ENCODE results near the gene SLC25A26.

Gene SLC25A26

DNA sequence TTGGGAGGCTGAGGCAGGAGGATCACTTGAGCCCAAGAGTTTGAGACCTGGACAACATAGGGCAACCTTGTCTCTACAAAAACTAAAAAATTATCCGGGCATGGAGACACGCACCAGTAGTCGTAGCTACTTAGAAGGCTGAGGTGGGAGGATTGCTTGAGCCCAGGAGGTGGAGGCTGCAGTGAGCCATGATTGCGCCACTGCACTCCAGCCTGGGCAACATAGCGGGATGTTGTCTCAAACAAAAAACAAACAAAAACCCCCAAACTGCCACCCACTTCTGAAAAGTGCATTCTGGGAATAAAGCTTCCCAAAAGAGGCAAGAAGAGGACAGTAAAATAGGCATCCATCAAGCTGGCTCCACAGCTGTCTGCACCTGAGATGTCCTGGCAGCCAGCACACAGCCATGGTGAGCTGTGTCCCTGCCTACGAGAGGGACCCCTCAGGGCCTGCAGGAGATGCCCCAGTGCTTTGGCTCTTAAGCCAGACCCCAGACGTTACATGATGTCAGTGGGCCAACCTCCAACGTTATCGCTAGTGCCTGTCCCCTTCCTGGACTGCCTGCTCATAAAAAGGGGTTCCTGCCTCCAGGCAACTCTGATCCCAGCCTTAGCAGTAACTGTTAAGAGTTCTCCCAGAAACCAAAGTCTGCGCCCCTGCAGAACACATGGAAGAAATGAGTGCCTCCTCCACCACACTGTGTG lies 178.9 kb downstream of the SLC25A26 start:
- no peak for DNase-seq

DNA sequence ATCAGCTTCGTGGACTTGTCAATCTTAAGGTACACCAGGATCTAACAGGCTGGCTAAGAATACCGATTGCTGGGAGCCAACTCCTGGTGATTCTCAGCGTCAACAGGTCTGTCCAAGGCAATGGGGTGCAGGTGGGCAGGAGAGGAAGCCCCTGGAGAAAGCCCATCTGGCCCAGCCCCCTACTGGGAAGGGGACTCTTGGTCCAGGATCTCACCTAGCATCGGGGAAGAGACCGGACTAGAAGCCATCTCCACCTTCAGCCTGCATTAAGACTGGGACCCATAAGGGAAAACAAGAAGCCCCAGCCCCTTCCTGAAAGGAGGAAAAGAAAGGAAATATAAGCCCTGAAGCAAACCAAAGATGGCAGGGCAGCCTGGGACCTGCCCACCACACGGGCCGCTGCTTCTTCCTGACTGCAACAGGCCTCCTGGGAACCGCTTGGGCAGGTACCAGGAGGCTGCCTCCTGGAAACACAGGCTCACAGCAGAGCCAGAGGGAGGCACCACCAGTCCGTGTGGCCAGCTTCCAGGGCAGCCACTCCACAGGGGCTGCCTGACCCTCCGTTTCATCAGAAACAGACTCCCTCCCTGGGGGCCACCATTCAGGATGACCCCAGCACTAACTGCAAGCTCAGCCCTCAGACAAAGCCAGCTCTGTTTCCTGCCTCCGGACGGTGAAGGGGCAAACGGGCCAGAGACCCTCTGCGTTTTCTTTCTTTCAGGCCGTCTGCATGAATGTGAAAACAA lies 179.8 kb downstream of the SLC25A26 start:
- DNase-seq: no peak

DNA sequence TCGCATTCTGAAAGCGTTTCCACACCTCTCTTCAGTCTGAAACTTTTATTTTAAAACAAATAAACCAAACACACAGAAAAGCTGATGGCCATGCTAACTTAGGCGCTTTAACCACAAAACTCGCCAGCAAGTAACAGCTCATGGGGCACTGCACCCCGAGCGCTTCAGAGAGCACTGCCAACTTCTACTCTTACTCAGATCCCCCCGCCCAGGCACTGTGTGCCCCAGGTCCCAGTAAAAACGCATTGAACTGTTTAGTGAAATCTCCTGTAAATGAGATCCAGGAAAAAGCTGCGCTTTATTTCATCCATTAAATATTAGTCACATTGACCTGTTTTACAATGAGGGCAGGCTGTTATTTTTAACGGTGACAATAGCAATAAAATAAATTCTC lies 180.4 kb downstream of the SLC25A26 start:
- DNase-seq: no peak

DNA sequence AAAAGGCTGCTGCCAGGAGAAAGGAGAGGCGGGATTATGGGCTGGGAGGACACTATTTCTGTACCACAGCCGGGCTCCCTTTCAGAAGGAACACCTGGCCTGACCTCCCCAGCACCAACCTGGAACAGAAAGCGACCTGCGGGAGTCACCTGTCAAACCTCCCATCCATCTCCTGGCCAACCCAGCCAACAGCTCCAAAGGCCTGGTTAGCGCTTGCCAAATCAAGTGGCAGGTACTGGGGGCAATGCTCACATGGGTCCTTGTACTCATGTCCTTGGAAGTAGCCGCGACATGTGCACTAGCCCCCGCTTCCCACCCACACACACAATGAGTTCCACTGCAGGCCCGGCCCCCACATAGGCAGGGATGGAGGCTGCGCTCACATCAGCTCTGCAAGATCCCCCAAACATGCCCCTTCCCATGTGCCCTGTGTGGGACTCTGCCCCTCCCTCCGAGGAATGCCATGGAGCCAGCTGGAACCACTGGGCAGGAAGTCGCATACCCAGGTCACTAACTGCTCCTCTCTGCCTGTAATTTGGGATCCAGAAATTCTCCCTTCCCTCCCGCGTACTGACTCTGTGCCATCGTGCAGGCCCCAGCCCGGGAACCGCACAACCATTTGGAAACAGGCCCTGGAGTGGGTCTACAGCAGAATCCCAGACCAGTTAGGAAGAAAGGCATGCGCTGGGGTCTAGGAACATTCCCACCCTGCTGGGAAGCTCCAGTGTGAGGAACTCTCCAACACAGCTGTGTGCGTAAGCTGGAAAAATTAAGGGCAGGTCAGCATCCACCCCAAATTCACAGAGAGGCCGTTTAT lies 181.1 kb downstream of the SLC25A26 start:
- no peak for DNase-seq

DNA sequence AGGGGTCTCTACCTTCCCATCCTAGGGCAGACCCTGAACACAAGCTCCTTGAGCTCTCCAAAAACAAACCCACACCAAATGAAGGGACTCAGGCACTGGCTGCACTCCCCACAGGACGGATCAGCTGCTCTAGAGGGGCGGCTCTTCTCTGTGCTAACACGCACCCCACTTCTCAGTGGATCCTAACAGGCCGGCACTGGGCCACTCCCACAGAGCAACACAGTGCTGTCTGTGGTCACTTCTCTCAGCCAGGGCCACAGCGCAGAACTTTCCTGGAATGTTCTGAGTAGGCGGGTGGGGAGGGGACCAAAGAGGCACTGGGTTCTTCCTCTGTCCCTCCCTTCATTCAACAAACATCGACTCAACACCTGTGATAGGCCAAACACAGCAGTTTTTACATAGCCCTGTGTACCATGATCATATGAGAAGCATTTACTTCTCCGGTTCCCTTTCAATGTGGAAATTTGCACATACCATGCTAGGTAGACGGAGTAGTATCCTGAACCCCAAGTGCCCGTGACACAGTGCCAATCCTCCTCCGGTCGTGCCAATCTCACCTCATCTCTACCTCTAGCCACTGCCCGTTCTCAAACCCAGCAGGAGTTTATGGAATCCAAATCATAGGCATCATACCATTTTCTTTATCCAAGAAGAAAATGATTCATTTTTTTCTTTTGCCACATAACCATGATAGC lies 181.9 kb downstream of the SLC25A26 start:
- no peak for DNase-seq

DNA sequence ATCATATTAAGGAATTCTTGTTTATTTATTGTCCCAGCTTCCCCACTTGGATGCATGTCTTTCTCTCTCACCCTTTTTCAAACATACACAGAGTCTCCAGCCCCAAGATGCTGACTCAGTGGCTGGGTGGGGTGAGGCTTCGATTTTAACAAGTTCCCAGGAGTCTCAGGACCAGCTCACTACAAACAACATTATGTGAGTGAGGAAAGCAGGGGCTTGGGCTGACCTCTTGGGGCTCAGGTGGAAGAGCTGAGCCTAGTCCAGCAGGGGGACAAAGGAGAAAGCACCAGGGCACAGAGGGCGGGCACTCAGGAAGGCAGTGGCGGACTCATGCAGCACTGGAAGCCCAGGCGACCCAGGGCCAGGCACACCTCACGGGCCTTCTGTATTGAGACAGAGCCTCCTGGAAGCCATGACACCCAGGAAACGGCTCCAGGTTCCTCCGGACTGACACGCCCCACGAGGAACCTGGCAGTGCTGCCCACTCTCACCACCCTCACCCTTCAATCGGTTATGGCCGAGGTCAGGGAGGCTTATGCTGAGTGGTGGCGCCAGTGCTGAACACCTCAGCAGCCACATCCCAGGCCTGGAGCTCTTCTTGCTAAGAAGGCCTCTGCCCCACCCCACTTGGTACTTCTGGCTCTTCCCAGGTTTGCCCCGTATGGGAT lies 182.7 kb downstream of the SLC25A26 start:
- DNase-seq: no peak

DNA sequence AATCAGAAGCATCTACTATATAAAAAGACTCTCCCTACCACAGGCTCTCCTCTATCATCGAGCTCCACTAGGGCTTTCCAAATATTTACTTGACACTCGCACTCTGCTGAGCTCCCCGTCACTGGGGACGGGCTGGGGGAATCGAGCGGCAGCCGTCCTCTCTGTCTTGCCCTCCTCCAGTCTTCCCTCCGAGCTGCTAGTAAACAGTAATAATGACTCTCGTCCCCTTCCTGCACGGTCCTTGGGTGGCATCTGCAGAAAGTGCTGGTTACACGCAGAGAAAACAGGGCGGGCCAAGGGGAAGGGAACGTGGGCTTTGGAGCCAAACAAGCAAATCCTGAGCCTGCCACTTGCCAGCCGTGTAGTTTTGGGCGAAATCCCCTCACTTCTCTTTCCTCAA lies 183.4 kb downstream of the SLC25A26 start:
- DNase-seq: no peak

DNA sequence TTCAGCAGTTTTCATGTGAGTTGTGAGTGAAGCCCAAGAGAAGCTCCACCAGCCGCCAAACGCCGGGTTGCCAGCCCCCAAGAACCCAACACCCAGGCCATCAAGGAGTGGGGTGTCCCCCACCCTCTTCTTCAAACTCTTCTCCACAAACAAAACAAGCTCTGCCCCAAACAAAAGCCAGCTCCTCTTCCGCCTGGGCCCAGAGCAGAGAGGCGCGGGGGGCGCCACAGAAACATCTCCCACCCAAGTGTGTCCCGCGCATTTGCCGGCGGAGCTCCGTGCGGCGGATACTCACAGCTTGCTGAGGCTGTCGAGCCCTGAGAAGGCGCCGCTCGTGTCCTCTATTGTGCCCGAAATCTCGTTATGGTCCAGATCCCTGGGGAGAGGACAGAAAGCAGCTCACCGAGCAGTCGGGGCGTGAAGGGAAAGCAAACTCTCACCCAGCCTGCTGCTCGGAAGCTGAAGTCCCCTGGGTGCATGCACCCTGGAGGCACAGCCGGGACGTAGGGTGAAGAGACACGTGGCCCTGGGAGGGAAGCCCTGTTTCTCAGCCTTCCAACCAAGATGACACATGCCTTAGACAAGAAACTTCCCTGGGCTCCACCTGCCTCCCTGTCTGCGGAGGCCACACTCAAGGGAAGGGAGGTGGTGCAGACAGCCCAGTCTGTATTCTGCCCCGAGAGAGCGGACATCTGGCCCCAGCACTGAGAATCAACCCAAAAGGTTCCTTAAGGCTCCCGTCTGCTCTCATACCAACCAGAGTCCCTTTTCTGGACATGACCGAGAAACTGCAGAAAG lies 184.3 kb downstream of the SLC25A26 start:
- DNase-seq: no peak

DNA sequence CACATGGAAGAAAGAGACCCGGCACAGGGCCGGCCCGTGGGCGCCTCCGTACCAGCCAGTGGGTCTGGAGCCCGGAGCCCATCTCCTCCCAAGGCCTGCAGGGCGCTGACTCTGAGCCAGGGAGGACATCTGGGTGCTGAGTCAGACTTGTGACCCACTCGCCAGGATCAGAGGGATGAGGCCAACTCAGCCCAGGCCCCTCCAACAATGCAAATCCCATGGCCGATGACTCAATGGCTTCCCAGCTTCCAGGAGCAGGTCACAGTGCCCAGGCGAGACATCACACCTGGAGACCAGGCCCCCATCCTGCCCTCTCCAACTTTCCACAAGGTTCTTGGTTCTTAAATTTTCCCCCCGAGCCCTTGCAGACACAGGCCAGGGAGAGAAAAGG lies 184.9 kb downstream of the SLC25A26 start:
- DNase-seq: no peak

DNA sequence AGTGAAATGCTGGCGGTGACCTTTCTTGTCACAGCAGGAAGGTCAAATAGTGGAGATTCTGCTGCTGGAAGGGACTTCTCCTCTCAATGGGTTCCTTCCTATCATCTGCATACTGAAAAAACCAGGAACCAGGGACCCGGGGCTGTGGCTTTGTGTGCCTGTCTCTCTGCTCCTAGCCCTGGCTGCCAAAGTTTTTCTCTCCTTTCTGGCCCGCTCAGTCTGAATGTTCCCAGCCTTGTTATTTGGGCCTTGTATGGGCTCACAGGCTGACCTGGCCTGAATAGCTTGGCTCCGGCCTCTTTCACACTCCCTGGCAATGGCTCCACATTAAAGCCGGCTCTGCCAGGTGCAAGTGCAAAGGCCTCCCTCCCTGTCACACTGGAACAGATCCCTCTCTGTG lies 185.4 kb downstream of the SLC25A26 start:
- no peak for DNase-seq

DNA sequence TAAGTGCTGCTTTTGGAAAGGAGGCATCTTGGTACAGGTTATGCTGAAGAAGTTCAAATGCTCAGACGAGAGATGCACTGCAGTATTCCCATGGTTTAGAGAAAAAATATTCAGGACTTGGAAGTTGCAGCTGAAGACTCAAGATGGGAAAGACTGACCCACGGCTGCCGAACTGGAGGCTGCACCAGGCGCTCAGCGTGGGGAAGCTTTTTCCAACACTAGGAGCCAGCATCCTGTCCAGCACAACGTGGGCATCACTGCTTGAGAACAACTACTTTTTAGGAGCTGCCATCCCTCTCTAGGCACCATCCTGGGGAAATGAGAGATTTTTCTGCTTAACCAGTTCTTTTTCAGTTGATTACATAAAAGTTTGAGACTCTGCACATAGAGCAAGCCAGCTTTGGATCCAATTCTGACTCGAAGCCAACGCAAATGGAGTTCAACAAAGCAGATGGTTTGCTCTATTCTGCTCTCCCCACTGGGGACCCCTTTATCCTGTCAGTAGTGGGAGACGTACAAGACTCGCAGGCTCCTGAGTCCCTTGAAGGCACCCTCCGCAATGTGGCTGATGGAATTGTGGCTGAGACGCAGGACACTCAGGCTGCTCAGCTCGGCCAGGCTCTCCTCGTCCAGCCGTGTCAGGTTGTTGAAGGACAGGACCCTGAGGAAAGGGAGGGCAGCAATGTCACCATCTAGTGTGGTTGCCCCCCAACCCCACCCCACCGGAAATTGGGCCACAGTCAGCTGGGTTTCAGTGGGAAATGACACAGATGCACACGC lies 186.2 kb downstream of the SLC25A26 start:
- no peak for DNase-seq

DNA sequence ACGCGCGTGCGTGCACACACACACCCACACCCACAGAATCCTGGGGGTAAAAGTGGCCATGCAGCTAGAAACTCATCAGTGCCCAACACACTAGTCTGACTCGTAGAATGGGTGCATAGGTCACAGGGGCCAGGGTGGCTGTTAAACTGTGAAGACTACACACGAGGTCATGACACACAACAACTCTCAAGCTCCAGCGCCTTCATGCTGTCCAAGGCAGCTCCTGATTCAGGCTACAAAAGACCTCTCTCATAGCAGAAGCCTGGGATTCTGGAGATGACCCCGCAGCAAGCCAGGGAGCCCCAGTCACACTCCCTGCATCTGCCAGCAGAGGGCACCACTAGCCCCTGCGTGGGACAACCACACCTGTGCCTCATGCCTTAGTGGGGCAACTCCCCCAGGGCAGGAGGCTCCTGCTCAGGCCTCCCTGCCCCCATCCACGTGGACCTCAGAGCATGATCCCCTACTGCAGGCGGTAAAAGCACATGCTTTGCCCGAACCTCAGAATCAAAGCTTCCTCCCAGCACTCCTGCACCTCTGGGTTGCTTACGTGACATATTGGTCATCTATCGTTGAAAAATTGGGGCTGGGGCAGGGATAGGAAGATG lies 186.9 kb downstream of the SLC25A26 start:
- DNase-seq: peak; percentile 44

DNA sequence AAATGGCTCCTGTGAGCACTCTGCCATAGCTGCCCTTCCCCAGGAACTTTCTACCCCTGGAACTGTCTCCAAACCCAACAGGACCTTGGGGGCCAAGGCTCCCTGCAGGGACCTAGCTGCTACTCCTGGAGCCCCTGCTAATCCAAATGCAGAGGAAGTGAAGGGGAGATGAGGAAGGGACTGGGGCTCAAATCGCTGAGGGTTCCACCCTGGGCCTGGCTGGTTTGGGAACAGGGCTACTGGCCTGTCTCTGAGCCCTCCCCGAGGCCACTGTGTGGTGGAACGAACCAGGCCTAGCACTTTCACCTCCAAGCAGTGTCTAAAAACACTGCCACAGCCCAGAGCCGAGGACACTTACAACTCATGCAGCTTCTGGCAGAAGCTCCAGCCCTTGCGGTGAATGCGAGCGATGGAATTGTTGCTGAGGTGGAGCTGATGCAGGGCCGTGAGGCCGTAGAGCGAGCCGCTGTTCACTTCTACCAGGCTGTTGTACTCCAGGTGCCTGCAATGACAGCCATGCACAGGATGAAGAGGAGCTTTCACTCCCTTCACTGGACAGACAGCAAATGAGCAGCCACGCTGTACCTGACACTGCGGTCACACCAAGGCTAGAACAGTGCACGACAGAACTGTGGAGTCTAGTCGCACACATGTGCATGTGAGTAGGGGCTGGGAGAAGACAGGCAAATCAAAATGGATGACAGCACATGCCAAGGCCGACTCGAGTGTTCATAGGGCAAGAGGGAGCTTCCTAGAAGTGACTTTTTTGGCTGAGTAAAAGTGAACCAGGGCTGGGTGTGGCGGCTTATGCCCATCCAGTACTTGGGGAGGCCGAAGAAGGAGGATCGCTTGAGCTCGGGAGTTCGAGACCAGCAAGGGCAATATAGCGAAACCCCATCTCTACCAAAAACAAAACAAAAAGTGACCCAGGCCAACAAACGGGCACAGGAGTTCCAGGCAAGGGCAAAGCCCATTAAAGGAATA lies 189.3 kb downstream of the SLC25A26 start:
- no peak for DNase-seq

DNA sequence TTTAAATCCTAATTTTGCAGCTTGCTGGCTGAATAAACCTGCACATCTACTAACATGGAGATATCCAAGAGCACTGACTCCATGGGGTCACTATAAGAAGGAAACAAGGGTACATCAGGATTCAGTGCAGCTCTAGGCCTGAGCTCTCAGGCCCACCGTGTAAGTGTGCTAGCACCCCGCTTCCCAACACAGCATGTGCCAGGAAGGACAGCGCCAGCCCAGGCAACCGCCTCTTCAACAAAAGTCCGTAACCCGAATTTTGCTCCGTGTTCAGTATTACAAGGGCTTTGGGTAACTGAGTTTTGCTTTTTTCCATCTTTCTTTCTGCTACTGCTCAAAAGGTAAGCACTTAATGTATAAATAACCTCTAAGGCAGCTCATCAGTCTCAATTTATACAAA lies 190.2 kb downstream of the SLC25A26 start:
- no peak for DNase-seq

DNA sequence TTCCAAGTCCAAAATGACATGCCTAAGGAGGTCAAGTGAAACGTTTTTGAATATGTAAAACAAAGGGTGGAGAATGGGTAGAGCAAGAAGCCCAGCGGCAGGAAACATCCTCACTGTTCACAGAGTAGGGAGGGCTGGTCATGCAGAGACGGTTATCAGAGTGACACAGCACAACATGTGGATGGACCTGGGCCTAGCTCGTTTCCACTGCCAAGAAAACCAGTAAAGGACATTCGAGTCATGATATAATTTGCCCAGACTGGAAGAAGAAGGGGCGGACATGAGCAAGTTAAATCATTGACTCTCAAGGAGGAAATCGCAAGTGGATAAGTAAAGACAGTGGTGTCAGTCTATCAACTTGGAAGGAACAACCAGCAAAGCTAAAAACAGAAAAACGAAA lies 190.7 kb downstream of the SLC25A26 start:
- no peak for DNase-seq

DNA sequence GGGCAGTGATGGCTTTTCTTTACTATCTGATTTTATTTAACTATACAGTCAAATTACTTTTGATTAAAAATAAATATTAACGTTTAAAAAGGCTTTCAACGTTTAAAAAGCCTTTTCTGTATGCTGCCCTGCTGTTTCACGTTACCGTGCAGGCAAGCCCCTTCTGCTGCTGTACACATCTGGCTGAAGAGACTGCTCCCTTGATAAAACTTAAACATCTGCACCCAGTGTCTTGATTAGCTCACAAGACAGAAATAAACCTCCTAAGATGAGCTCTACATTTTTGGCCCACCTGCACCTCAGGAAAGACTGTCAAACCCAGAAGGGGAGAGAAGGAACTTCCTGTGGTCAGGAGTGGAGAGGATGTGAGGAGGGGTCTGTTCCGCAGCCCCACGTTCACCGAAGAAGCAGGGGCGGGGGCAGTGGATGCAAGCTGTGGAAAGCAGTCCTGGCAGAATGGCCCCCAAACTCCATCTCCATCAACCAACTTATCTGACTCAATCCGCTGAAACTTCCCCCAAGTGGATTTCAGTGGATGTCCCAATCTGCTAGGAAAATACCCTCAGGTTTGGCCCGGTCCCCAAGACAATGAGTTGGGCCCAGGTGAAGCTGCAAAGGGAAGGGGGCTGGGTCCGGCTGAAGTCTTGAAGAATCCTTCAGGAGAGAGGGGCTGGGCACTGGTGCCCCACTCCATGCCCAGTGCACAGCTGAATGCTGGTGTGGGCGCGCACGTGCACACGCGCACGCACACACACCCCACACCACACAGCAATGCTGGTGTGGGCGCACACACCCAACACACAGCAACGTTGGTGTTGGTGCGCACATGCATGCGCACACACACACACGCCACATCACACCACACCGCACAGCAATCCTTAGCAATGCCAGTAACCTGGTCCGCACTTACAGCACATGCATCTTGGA lies 191.4 kb downstream of the SLC25A26 start:
- no peak for DNase-seq

DNA sequence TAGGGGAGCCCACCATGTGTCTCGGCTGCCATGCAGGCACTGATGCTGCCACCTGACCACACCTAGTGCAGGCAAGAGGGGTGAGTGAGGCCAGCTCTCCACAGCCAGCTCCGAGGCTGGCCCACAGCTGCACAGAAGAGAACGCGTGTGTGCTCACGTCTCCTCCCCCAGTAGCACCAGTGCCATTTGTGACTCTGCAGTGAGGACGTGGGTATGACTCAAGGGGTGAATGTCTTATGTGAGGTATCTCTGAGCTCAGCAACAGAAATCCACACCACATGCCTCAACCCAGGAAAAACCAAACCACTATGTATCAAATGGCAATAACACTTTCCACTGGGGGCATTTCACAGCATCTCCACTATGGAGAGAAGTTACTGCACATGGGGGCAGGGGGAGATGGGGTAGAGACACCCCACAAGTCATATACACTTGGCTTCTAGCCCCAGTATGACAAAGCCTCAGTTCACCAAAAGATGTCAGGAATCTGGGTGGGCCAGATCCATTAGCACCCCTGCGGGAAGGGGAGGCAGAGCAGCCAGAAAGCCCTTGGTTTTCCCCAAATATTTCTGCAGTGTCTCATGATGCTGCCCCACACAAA lies 192.4 kb downstream of the SLC25A26 start:
- no peak for DNase-seq

DNA sequence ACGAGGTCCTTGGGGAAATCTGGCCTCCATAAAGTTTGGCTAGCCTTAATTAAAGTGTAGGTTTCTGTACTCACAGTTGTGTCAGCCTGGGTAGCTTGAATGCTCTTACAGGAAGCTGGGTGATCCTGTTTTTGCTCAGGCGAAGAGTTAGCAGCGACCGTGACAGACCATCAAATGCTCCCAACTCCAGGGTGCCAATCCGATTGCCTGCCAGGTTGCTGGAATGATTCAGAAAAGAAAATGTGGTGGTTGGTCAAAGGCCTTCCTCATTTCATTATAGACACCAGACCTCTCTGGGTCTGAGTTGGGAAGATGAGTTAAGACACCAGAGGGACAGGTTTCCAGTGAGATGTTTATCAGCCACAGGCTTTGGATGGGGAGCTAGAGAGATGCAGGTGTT lies 194.0 kb downstream of the SLC25A26 start:
- DNase-seq: no peak
